Activated CD4-positive, CD25-positive, alpha-beta regulatory T cell treated with anti-CD3 and anti-CD28 coated beads, Interleukin-2, amount 50 U/mL, for 16 hours (primary cell): ENCODE data around the gene TPCN1.

Experiments
- DNase-seq: peaks from one replicate; pipeline ENCODE4 v3.0.0-alpha.2; 2020; ENCODE audit warnings: low read depth, low spot score

The TPCN1 gene

DNA sequence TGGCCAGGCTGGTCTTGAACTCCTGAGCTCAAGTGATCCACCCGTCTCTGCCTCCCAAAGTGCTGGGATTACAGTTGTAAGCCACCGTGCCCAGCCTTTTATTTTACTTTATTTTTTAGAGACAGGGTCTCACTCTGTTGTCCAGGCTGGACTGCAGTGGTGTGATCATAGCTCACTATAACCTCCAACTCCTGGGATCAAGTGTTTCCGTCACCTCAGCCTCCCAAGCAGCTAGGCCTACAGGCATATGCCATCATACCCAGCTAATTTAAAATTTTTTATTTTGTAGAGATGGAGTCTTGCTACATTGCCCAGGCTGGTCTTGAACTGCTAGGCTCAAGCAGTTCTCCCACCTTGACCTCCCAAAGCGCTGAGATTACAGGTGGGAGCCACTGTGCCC, 3.7 kb downstream of the TPCN1 start:
- no peak for DNase-seq

DNA sequence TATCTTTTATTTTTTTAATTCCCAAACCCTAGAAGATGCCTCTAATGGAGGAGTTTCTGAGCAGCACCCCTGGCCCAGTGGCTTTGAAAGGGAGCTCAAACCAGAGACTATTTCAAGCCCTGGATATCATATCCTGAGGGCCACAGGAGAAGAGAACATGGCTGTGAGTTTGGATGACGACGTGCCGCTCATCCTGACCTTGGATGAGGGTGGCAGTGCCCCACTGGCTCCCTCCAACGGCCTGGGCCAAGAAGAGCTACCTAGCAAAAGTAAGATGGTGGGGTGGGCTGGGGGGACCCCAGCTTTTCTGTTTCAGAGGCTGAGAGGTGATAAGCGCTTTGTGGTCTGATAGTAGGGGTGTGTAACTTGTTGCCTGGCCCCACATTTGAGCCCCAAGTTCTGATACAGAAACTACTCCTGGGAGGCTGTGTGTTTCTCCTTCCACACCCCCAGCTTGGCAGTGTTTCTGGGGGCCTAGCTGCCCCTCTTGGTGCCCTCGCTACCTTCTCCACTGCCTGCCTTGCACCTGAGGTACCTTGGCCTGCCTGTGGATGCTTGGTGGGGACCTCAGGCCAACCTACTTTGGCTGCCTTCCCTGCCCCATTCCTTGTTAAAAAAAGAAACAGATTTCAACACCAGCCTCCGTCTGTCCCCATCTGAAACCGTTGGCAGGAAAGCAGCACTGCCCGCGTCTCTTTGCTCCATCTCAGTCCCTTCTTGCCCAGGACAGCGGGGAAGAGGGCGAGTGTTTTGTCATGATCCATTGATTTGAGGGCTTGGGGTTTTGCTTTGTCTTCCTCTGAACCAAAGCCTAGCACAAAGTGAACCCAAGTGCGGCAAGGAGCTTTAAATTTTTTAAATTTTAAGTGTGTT, 5.7 kb downstream of the TPCN1 start:
- DNase-seq = no peak

DNA sequence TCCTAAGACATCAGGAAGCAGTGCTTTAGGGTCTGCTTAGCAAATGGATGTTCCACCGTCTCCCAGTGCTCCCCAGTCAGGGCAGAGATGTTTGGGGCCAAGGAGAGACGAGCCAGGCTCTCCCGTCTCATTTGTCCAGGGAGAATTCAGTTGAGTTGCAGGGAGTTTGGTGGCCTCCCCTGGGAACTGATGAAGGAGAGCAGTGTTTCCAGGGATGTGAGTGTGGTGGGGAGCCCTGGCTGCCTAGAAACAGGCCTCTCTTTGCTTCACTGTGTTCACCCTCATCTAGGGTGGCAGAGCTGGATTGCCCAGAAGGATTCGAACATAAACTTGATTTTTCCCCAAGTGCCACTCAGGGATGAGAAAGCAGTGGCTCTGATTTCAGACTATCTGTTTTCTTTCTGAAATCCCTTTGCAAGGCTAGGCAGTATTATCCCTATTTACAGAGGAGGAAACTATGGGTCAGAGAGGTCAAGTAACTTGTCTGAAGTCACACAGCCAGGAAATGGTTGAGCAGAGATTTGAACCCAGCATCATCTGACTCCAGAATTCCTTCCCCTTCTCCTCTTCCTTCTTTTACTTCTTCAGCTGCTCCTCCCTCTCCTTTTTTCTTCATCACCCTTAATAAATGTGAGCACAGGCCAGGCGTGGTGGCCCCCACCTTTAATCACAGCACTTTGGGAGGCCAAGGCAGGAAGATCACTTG, 6.6 kb downstream of the TPCN1 start:
- DNase-seq = no peak

DNA sequence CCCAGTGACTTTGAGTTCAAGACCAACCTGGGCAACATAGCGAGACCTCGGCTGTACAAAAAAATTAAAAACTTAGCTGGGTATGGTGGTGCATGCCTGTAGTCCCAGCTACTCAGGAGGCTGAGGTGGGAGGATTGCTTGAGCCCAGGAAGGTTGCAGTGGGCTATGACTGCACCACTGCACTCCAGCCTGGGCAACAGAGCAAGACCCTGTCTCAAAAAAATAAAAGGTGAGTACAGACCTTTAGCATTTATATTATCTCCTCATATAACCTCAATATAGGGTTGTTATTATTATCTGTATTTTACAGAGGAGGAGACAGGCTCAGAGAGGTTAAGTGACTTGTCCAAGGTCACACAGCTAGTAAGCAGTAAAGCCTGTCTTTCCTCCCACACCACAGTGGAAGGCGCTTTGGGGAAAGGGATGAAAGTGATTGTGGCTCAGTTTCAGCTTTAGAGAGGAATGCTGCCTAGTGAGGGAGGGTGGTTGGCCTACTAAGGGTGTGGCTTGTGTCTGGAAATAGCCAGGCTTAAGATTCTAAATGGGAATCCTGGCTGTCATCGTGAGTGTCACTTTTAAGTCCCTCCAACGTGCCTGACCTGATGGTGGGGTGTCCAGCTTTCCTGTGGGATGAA, 7.2 kb downstream of the TPCN1 start:
- no peak for DNase-seq

DNA sequence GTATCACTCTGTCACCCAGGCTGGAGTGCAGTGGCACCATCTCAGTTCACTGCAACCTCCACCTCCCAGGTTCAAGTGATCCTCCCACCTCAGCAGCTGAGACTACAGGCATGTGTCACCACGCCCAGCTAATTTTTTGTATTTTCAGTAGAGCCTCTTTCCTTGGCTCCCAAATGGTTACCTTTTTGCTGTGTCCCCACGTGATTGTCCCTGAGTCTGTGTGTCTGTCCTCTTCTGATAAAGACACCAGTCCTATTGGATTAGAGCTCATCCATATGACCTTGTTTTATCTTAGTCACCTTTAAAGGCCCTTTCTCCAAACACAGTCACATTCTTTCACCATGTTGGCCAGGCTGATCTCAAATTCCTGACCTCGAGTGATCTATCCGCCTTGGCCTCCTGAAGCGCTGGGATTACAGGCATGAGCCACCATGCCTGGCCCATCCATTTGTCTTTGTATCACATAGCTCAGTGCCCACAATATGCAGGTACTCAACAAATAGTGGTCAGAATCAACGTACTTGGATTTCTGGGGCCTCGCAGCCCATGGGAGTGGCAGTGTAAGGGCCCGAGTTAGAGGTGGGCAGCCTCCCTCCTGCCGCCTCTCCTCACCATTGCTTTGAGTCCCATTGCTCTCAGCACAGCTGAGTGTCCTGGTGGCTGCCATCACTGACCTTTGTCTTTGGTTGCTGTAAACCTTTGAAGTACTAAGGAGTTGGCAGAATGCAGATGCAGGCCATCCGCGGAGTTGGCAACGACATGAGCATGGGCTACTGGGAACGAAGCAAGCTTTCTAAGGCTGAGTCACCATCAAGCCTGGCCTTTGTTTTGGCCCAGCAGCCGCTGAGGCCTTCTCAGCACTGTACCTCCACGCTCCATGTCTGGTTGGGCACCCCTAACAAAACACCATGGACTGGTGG, 9.3 kb downstream of the TPCN1 start:
- DNase-seq = no peak

DNA sequence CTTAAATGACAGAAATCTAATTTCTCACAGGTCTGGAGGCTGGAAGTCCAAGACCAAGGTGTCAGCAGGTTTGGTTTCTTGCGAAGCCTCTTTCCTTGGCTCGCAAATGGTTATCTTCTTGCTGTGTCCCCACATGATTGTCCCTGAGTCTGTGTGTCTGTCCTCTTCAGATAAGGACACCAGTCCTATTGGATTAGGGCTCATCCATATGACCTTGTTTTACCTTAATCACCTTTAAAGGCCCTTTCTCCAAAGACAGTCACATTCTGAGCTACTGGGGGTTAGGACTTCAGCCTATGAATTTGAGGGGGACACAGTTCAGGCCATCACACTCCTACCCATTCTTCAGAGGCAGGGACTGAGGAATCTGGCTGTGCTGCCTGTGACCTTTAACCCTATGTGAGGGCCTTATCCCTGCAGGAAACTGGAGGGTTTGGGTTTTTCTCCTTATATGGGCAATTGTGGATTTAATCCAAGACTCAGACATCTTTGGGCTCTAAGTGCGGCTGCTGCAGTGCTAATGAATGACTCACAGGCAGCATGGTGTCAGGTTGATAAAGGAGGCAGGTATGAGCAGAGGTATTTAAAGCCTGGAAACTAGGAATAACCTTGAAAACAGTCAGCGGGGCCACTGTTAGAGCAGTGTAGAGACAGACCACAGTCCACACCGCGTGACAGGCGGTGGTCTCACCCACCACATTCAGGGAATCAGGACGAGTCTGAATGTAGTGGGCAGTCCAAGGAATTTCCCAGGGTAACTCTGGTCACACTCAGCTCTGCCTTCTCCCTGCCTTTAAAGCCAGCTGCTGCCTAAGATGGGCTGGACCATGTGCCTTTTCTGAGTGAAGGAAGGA, 10.2 kb downstream of the TPCN1 start:
- DNase-seq = no peak

DNA sequence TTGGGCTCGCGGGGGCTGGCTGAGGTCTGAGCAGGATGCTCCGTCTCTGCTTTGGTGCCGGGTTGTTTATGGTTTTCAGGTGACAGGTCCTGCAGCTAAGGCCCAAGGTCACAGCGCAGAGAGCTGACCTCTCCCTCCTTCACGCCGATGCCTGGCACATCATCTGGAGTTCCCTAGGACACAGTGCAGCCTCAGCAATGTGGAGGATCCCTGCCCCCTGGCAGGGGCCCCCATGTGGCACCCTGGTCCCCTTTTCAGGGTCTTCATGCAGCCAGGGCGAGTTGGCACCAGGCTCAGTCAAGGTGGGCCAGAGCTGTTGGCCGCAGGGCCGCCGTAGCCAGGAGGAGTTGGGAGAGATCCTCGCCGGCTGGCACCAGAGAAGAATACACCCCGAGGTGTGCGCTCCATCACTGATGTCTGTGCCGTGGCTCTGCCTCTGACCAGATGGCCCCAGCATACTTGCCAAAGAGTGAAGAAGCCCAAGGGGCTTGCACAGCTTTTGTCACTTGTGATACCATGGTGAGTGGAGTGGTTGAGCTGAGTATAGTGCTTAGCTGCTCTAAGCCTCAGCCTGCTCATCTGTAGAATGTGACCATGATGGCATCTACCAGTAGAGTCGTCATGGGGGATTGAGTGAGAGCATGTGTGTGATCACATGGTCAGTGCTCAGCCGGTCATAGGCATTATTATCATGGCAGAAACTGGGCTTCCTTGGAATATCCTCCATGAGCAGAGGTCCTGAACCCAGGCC, 11.0 kb downstream of the TPCN1 start:
- DNase-seq = no peak

DNA sequence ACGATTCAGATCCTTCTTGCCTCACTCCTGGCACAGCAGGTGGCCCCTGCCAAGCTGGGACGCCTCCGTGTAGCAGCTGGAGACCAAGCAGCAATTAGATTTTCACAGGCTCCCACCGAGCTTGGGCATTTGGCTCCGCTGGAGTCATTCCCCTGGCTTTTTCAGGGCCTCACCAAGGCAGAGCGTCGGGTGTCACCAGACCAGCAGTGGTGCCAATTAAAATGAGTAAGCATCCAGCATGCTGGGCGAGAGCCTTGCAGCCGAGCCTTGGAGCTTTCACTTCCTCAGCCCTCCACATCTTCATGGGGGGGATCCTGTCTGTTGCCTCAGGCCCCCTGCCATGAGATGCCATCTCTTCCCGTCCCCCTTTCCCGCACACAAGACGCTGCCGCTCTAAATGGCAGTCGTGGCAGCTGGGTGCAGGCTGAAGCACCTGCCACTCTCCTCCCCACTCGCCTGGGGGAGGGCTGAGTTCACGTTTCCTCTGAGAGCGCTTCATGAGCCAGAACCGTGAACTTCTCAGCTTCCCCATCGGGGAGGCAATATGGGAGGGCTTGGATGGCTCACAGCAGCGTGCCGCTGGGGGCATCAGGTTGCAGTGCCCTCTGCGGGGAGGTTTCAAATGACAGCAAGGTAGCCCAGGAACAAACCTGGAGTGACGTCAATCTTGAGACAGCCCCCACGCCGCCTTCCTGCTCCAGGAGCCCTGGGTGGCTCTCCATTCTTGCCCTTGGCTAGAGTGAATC, 11.7 kb downstream of the TPCN1 start:
- DNase-seq = peak; percentile 24

DNA sequence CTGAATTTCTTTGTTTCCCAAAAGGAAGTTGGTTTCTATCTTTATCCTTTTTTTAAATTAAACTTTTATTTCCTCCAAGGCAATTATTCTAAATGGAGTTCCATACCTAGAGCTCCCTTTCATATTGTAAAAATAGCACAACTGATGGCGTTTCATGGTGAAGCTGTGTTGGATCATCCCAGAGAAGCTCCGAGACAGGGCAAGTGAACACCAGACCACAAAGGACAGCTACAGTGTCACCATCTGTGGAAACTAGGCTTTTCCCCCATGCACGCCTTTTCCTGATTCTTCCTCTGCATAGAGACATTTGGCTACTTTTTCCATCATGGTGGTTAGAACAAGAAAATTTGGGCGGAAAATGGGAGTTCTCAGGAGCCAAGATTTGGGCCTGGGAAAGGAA, 12.7 kb downstream of the TPCN1 start:
- DNase-seq = no peak

DNA sequence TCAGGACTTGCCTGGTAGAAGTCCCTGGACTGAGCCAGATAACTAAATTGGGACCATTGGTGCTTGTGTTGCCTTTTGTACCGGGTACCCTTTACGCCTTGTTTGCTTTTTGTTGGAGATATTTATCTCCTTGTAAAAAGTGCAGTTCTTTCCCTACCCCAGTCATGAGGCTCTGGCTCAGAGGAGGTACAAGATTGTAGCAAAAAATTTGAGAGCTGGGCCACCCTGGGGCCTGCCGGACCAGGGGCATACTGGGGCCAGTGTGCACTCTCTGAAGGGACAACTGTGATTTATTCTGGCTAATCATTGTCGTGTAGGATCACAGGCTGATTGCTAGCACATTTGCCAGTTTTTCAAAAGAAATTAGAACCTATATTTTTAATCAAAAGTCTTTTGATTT, 13.2 kb downstream of the TPCN1 start:
- DNase-seq = no peak

DNA sequence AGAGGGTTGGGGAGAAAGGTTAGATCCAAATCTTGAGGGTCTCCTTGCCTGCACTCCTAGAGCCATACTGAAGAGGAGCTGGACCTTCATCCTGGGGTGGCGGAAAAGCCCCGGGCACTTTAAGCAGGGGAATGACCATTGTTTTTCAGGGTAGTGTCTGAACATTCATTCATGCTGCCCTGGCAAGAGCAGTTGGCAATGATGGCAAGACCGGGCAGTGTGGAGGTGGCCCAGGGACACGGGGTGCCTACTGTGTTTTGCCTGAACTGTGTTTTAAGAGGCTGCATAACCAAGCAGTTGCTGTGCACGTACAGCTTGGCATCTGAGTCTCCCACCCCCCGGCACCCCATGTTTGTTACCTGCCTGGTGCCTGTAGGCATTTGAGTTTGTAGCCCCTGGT, 14.7 kb downstream of the TPCN1 start:
- DNase-seq = no peak

DNA sequence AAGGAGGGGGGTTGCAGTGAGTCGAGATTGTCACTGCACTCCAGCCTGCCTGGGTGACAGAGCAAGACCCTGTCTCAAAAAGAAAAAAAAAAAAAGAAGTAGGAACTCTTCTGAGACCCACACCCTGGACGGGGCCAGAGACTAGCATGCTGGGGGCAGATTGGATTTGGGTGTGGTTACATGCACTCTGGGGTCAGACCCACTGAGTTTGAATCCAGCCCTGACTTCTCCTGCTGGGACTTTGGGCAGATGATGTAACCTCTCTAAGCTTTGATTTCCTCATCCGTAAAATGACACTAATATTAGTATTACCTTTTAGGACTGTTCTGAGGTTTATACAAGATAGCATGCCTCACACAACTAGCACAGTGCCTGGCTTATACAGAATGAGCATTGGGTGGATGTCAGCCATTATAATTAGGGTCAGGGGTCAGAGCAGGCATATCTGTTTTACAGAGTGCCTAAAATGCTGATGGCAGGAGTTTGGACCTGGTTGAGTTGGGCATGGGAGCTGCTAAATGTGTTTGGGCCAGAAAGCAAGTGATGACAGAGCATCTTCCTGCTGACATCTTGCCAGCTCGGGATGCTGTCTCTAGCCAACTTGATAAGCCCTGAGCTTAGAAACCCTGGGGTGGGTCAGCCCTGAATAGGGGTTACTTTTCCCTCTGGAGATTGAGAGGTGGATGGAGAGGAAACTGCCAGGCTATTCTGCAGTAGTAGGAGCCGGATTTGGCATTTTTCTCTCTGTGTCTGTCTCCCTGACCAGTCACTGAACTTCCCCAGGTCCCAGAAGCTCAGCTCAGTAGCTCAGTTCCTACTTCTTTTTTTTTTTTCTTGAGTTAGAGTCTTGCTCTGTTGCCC, 15.5 kb downstream of the TPCN1 start:
- no peak for DNase-seq

DNA sequence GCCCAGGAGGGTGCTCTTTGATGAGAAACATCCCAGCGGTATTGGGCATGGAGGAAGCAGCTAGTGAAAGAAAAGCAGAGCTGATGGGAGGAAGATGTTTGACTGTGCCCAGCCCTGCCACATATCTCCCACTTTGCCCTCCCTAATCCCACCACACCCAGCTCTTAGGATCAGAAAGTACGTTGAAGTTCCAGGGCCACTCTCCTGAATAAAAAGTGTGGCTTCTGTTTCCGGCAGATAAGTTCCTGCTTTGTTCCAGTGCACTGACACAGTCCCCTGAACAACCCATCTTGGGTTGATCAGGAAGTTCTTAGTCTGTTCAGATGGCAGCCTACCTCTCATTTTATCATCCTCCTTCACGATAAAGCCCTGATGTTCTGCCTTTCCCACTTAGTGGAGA, 16.5 kb downstream of the TPCN1 start:
- no peak for DNase-seq

DNA sequence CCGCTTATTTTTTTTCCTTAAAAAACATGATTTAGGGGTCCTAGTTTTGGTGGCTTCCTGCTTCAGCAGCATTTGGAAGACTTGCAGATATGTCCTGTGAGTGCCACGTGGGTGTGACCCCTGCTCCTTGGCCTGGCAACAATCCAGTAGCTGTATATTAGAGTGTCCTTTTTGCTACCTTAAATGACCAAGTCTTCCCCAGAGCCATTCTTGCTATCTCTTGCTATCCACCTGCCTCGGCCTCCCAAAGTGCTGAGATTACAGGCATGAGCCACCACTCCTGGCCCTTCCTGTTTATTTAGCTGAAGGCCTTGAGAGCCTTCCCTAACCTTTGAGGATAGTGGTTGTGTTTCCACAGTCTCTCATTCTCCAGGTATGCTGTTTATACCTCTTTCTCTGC, 17.0 kb downstream of the TPCN1 start:
- DNase-seq = no peak

DNA sequence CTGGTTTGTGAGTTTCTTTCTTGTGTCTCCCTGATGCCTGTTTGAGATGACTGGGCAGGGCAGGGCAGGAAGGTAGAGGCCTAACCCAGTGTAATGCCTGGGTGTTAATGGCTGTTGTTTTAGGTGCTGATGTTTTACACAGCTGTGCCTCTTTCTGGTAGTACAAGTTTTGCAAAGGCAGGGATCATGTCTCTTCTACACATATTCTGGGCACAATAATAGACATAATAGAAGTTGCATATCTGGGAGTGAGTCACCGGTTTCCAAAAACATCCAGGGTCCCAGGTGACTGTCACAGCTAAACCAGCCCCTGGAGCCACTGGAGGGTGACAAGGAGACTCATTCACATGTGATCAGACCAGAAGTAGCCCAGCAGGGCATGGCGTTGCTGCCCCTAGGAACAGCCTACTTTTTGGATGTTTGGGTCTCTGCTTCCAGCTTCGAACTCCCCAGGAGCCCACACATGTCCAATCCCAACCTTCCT, 18.1 kb downstream of the TPCN1 start:
- no peak for DNase-seq

DNA sequence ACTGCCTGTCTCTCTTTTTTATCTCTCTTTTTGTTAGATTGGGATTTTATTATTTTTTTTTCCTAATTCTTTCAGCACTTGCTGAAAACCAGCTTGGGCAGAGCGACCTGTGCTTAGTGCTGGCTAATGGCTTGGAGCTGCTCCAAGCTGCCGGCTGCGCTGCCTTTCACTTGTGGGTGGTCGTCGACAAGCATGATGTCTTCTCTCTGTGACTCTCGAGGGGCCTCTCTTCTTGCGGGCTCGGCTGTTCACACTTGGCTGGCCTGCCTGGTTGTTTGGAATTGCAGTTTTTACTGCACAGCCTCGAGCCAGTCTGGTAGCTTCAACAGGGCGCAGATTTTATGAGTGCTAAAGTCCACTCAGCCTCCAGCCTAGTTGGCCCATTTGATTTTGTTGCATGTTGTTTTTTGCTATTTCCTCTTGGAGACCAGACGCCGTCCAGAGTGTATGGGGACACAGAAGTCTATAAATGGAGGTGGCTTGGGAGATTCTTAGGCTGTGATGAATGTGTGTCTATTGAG, 18.6 kb downstream of the TPCN1 start:
- DNase-seq = no peak

DNA sequence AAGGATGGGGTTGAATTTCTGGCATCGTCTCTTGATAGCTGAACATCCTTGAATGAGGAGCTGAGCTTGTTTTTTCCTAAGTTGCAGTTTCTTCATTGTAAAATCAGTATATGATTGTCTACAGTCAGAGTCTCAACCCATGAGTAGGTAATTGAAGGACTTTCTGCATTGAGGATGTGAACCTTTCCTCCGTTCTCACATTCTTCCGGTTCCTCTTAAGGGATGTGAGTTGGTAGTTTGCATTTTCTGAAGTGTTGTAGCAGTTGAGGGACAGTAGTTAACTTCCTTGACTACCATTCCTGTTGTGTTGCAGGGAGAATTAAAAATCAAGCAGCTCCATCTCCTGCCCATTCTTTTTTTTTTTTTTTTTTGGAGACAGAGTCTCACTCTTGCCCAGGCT, 19.1 kb downstream of the TPCN1 start:
- DNase-seq = no peak
